Tibial nerve (tissue), 4 donors: ENCODE data around the gene ICE2.

Experiments used
- EP300 ChIP-seq, 2 donors: sonication (generic); formaldehyde crosslinking; IDR thresholded peaks; one replicate each; pipeline ENCODE4 v1.6.1; 2017; ENCODE audit warnings: antibody characterized with exemption in 2 of 2, mild to moderate bottlenecking in 1 of 2
- POLR2A ChIP-seq, 2 donors: fragments of 450-650 bp; IDR thresholded peaks; one replicate each; pipeline ENCODE4 v1.6.1; 2017; ENCODE audit warnings: antibody characterized with exemption in 2 of 2, mild to moderate bottlenecking in 2 of 2, moderate library complexity in 2 of 2
- TF ChIP-seq, protein P1 (sequence below), 5 experiments: fragments of 200-600 bp in 3 of 5; fragments of 450-650 bp in 2 of 5; sonication (generic) in 3 of 5; IDR thresholded peaks; one replicate each; pipeline ENCODE4 v1.5.1; 2016 to 2019; ENCODE audit warnings: antibody characterized with exemption in 5 of 5, mild to moderate bottlenecking in 3 of 5, moderate library complexity in 2 of 5

DNA sequence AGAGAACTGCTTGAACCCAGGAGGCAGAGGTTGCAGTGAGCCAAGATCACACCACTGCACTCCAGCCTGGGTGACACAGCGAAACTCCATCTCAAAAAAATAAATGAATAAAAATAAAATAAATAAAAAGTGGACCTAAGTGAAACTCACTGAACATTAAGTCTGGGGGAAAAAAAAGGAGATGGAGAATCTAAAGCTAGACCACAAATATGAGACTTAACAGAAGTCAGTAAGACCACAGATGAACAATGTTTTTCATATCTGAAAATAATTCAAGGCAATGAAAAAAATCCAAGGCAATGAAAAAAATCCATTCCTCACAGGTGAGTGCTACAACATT is 99.8 kb downstream of the ICE2 start:
- TF ChIP-seq, protein P1, sequence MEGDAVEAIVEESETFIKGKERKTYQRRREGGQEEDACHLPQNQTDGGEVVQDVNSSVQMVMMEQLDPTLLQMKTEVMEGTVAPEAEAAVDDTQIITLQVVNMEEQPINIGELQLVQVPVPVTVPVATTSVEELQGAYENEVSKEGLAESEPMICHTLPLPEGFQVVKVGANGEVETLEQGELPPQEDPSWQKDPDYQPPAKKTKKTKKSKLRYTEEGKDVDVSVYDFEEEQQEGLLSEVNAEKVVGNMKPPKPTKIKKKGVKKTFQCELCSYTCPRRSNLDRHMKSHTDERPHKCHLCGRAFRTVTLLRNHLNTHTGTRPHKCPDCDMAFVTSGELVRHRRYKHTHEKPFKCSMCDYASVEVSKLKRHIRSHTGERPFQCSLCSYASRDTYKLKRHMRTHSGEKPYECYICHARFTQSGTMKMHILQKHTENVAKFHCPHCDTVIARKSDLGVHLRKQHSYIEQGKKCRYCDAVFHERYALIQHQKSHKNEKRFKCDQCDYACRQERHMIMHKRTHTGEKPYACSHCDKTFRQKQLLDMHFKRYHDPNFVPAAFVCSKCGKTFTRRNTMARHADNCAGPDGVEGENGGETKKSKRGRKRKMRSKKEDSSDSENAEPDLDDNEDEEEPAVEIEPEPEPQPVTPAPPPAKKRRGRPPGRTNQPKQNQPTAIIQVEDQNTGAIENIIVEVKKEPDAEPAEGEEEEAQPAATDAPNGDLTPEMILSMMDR (IDR thresholded peaks at IDR 0.05) = no peak
- TF ChIP-seq POLR2A (IDR thresholded peaks at IDR 0.05) = no peak
- no peak for TF ChIP-seq EP300 (IDR thresholded peaks at IDR 0.05)
